Kidney (tissue), 14 donors: ENCODE results near the gene CHID1. TPM values are rescaled to one million over a fixed set of nuclear protein-coding genes. Genes with fewer than 3 reads are reported as not detected.

Source experiments
- DNase-seq, 5 donors: peaks; one replicate each; pipeline ENCODE4 v3.0.0-alpha.2; 2013 to 2020
- FAIRE-seq: peaks from 2 replicates; lab custom pipeline; 2012; peaks lifted over from hg19 to GRCh38; lab: Jason Lieb, UNC
- H3K27ac ChIP-seq, 2 donors: one replicate each; pipeline ENCODE4 v1.7.0; 2013; ENCODE audit warnings: low read depth in 2 of 2, low read length in 2 of 2, inconsistent platforms in 1 of 2
- H3K27me3 ChIP-seq: one replicate; pipeline ENCODE4 v1.7.1; 2013; ENCODE audit warnings: low read length, inconsistent platforms; ENCODE audit not compliant: control insufficient read depth, insufficient read depth
- H3K36me3 ChIP-seq, 3 donors: one replicate each; pipeline versions ENCODE4 v1.7.0 to v1.7.1; 2013; ENCODE audit warnings: low read length in 3 of 3, control low read depth in 1 of 3, inconsistent platforms in 1 of 3; ENCODE audit not compliant: insufficient read depth in 3 of 3, control insufficient read depth in 2 of 3
- H3K4me1 ChIP-seq, 3 donors: one replicate each; pipeline versions ENCODE4 v1.7.0 to v1.7.1; 2013; ENCODE audit warnings: low read length in 3 of 3, inconsistent platforms in 1 of 3, low read depth in 1 of 3; ENCODE audit not compliant: control insufficient read depth in 2 of 3, insufficient read depth in 2 of 3
- H3K4me3 ChIP-seq, 3 donors: one replicate each; pipeline versions ENCODE4 v1.7.0 to v1.8.1; 2013; ENCODE audit warnings: low read length in 3 of 3, control low read depth in 1 of 3, inconsistent platforms in 1 of 3
- H3K9ac ChIP-seq, 3 donors: one replicate each; pipeline versions ENCODE4 v1.7.0 to v1.7.1; 2013; ENCODE audit warnings: low read length in 3 of 3, control low read depth in 1 of 3, inconsistent platforms in 1 of 3
- H3K9me3 ChIP-seq, 3 donors: one replicate each; pipeline versions ENCODE4 v1.7.0 to v1.7.1; 2013; ENCODE audit warnings: low read length in 3 of 3, control low read depth in 1 of 3, inconsistent platforms in 1 of 3; ENCODE audit not compliant: control insufficient read depth in 2 of 3, insufficient read depth in 1 of 3
- CTCF ChIP-seq: IDR thresholded peaks from 3 replicates; pipeline ENCODE4 v1.5.1; 2012; ENCODE audit warnings: mild to moderate bottlenecking, moderate library complexity, borderline replicate concordance; ENCODE audit not compliant: insufficient read depth; ENCODE audit errors: extremely low read depth
- intact Hi-C: fragments of 100-400 bp; cut with DNase I; formaldehyde crosslinking; loops from one replicate; pipeline ENCODE4 v1.11.1; 2022
- polyA plus RNA-seq: library from polyadenylated mRNA; stranded (reverse); fragments of 350-450 nt; fragmentation: Illumina TruSeq; extraction: RNeasy Lipid Tissue Mini Kit (QIAGEN cat#74804); gene quantifications from one replicate; pipeline ENCODE4 v1.2.3, GENCODE V29; 2014; ENCODE audit warnings: low read depth, low replicate concordance; ENCODE audit not compliant: insufficient read depth
- total RNA-seq: library from RNA; stranded (reverse); fragmentation: NEBNext Ultra II Directional; extraction: Animal tissue kit (Norgen Biotek cat#: 25700); gene quantifications from one replicate; pipeline ENCODE4 v1.2.1, GENCODE V29; 2021
- donor health status: control.
- donor health status: control.
- donor health status: control.
- donor health status: control.
- donor health status: control.
- donor health status: DM: yes; HTN: yes; CAD: no.
- donor health status: Normal renal cell carcinoma (clear cell type).

CHID1 gene
- total and polyA plus RNA-seq, 2 donors from 2014 or later, result 82.2 to 128 TPM

- intact Hi-C loops, result no loop called here
- TF ChIP-seq CTCF, result no peak
- H3K4me1 ChIP-seq, result peaks cover 0 to 8% (median 0%) of the 10 kb centered on the region in 3 donors
- no peak overlapping the region for H3K27ac ChIP-seq
- FAIRE-seq (no peak), DNase-seq (no peak)
- no peak overlapping the region for H3K9ac ChIP-seq
- H3K36me3 ChIP-seq, result peaks cover 0 to under 1% (median 0%) of the 10 kb centered on the region in 3 donors
- no peak overlapping the region for H3K4me3 ChIP-seq
- H3K27me3 ChIP-seq, result no peaks in the 10 kb centered on the region
- H3K9me3 ChIP-seq, result no peaks in the 10 kb centered on the region
Measured at GRCh38 chr11:909406-909805, 1.2 kb downstream of the CHID1 start.

GRCh38 chr11:908273-908672, 2.3 kb downstream of the CHID1 start:
- Histone ChIP-seq H3K9me3 (no peaks in the 10 kb centered on the region), H3K9ac (no peak overlapping the region), H3K36me3 (peaks cover 0 to 8% (median 5%) of the 10 kb centered on the region in 3 donors), H3K27me3 (no peaks in the 10 kb centered on the region), H3K4me3 (no peak overlapping the region), H3K27ac (no peak overlapping the region), H3K4me1 (peaks cover 0 to 8% (median 0%) of the 10 kb centered on the region in 3 donors)
- FAIRE-seq (no peak), DNase-seq (no peak)
- TF ChIP-seq CTCF, result no peak
- intact Hi-C loops, result no loop called here

GRCh38 chr11:907668-908067, 2.9 kb downstream of the CHID1 start:
- intact Hi-C loops, result no loop called here
- FAIRE-seq (no peak), DNase-seq (no peak)
- Histone ChIP-seq H3K9me3 (no peaks in the 10 kb centered on the region), H3K4me1 (peaks cover 0 to 8% (median 0%) of the 10 kb centered on the region in 3 donors), H3K4me3 (no peak overlapping the region), H3K27ac (no peak overlapping the region), H3K27me3 (no peaks in the 10 kb centered on the region), H3K9ac (no peak overlapping the region), H3K36me3 (peaks cover 0 to 14% (median 10%) of the 10 kb centered on the region in 3 donors)
- TF ChIP-seq CTCF, result no peak

GRCh38 chr11:905952-906351, 4.7 kb downstream of the CHID1 start:
- Histone ChIP-seq H3K4me1 (peaks cover 0 to 2% (median 0%) of the 10 kb centered on the region in 3 donors), H3K27me3 (no peaks in the 10 kb centered on the region), H3K9me3 (no peaks in the 10 kb centered on the region), H3K9ac (no peak overlapping the region), H3K36me3 (peaks cover 4 to 30% (median 24%) of the 10 kb centered on the region in 3 donors), H3K27ac (no peak overlapping the region), H3K4me3 (no peak overlapping the region)
- DNase-seq (no peak), FAIRE-seq (no peak)
- intact Hi-C loops, result no loop called here
- no peak for TF ChIP-seq CTCF
